Chondrocyte (in vitro differentiated cells): ENCODE measurements around the gene GFOD2. TPM values are rescaled to one million over a fixed set of nuclear protein-coding genes. Genes with fewer than 3 reads are reported as not detected.

ENCODE experiments used
- DNase-seq: peaks from one replicate; pipeline ENCODE4 v3.0.0; 2021; ENCODE audit warnings: mixed read lengths, low spot score
- H3K27ac Mint-ChIP-seq: one replicate; pipeline ENCODE4 v1.8.0; 2021; ENCODE audit warnings: mild to moderate bottlenecking, moderate library complexity, mixed read lengths; ENCODE audit not compliant: unreplicated experiment
- H3K27me3 Mint-ChIP-seq: 2 replicates; pipeline ENCODE4 v1.8.0; 2021; ENCODE audit warnings: low read depth, mixed read lengths
- H3K36me3 Mint-ChIP-seq: 2 replicates; pipeline ENCODE4 v1.8.0; 2021; ENCODE audit warnings: low read depth, mixed read lengths
- H3K4me1 Mint-ChIP-seq: 2 replicates; pipeline ENCODE4 v1.8.0; 2021; ENCODE audit warnings: low read depth, mild to moderate bottlenecking, mixed read lengths
- H3K4me3 Mint-ChIP-seq: one replicate; pipeline ENCODE4 v1.8.0; 2021; ENCODE audit warnings: mild to moderate bottlenecking, moderate library complexity, mixed read lengths; ENCODE audit not compliant: unreplicated experiment
- H3K9me3 Mint-ChIP-seq: 2 replicates; pipeline ENCODE4 v1.8.0; 2021; ENCODE audit warnings: low read depth, mixed read lengths
- CTCF ChIP-seq: fragments of 200-600 bp; sonication (generic); IDR thresholded peaks from 2 replicates; pipeline ENCODE4 v1.5.0; 2021; ENCODE audit warnings: antibody characterized with exemption, mild to moderate bottlenecking, moderate library complexity
- total RNA-seq: library from RNA; stranded (reverse); gene quantifications from 3 replicates; pipeline ENCODE4 v1.2.1, GENCODE V29; 2021

Gene GFOD2
- total RNA-seq, 1 donor from 2014 or later, result 16.3 TPM

GRCh38 chr16:67685388-67686112 lies 33.6 kb downstream of the GFOD2 start:
- no peak overlapping the region for H3K27ac Mint-ChIP-seq
- TF ChIP-seq CTCF, result no peak
- peaks cover 6% of the 10 kb centered on the region for H3K36me3 Mint-ChIP-seq

GRCh38 chr16:67683767-67684166 lies 35.3 kb downstream of the GFOD2 start:
- no peak for DNase-seq
- H3K4me3 Mint-ChIP-seq, result no peak overlapping the region
- no peak for TF ChIP-seq CTCF
- no peaks in the 10 kb centered on the region for H3K4me1 Mint-ChIP-seq
- H3K27me3 Mint-ChIP-seq, result no peaks in the 10 kb centered on the region
- H3K36me3 Mint-ChIP-seq, result peaks cover 6% of the 10 kb centered on the region
- no peaks in the 10 kb centered on the region for H3K9me3 Mint-ChIP-seq
- H3K27ac Mint-ChIP-seq, result no peak overlapping the region

More at GRCh38 chr16:67685388-67686112, 33.6 kb downstream of the GFOD2 start:
- no peaks in the 10 kb centered on the region for H3K4me1 Mint-ChIP-seq
- H3K9me3 Mint-ChIP-seq, result no peaks in the 10 kb centered on the region
- no peaks in the 10 kb centered on the region for H3K27me3 Mint-ChIP-seq
- no peak for DNase-seq
- H3K4me3 Mint-ChIP-seq, result no peak overlapping the region

- Mint-ChIP-seq H3K27me3 (no peaks in the 10 kb centered on the region), H3K36me3 (peaks cover 6% of the 10 kb centered on the region), H3K27ac (peak overlapping the region; percentile 24), H3K4me3 (no peak overlapping the region), H3K4me1 (no peaks in the 10 kb centered on the region), H3K9me3 (no peaks in the 10 kb centered on the region)
- no peak for TF ChIP-seq CTCF
- no peak for DNase-seq
Measured at GRCh38 chr16:67679935-67680897, 38.9 kb downstream of the GFOD2 start.

- Mint-ChIP-seq H3K4me1 (peaks cover 7% of the 10 kb centered on the region), H3K4me3 (no peak overlapping the region), H3K36me3 (peaks cover 2% of the 10 kb centered on the region), H3K27ac (no peak overlapping the region), H3K9me3 (no peaks in the 10 kb centered on the region), H3K27me3 (no peaks in the 10 kb centered on the region)
- no peak for DNase-seq
- no peak for TF ChIP-seq CTCF
Measured at GRCh38 chr16:67678354-67679023, 40.6 kb downstream of the GFOD2 start.

- no peak overlapping the region for H3K4me3 Mint-ChIP-seq
- H3K36me3 Mint-ChIP-seq, result no peaks in the 10 kb centered on the region
- TF ChIP-seq CTCF, result no peak
- H3K27me3 Mint-ChIP-seq, result no peaks in the 10 kb centered on the region
- peaks cover 9% of the 10 kb centered on the region for H3K4me1 Mint-ChIP-seq
- H3K9me3 Mint-ChIP-seq, result no peaks in the 10 kb centered on the region
- no peak for DNase-seq
- no peak overlapping the region for H3K27ac Mint-ChIP-seq
Measured at GRCh38 chr16:67677712-67678111, 41.4 kb downstream of the GFOD2 start.
